ENCODE results near the gene CARD10.

CARD10 gene

DNA sequence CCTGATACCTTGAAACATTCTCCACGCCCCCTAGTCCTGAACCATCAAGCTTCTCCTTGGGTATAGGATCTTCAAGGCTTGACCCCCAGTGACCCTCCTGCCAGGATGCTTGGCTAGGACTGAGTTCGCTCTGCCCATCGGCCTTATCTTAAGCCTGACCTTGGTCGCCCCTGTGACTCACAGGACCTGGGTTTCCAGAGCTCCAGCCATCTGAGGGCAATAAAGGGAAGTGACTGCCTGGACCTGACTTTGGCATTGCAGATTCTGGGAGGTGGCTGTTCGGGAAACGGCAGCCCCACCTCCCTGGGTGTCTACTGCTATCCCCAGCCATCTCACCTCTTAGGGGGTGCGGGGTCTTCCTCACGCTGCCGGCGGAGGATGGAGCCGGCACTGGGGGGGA, 15.4 kb downstream of the CARD10 start:
- no peak for DNase-seq (ENCODE audit: low read depth in 2 of 2)

DNA sequence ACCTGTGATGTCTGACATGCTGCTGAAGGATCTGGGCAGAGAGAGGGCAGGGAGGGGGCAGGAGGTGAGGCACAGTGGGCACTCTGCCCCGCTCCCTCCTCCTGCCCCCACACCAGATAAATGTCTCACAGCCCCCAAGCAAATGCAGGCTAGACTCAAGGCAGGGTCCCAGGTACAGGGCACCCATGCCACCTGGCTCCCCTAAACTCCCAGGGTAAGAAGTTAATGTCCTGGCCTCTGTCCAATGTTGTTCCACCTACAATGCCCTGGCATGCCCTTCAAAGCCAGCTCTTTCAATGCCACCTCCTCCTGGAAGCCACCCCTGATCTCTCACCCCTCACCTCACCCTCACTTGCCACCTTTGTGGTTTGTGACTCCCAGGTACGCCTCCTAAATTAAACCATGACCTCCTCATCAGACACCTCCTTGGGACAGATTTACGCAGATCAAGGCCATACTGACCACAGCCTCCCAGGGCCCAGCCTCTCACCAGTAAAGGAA, 16.0 kb downstream of the CARD10 start:
- DNase-seq (ENCODE audit: low read depth in 2 of 2): no peak

DNA sequence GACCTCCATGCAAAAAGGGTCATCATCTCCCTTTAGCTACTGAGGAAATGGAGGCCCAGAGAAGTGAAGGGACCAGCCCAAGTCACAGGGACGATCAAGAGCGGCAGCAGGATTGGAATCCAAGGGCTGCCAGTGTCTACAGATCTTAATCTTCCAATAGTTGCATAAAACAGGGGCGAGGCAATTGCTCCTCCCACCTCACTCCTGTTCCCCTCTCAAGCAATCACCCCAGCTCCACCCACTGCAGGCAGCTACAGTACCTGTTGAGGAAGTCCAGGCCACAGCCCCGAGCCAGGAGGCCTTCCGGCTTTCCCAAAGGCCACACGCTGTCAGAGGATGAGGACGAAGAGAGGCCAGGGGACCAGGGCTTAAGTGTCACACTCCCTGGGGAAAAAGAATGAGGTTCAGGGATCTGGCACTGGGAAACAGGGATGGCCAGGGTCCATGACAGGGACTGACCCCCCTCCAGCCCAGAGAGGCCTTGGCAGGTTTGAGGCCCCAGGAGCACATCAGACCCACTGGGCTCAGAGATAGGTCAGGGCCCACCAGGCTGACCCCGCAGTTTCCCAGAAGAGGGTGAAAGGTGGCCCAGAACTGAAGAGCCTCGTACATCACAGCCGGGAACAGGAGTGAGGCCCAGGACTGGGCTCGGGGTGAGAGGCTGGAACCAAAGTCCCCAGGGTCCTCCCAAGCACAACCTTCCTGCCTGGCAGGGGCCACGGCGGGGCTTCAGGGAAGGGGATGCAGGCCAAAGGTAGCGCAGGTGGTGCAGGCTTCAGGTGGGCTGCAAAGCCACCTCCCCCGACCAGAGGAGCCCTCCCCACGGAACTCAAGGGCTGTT, 16.7 kb downstream of the CARD10 start:
- no peak for DNase-seq (ENCODE audit: low read depth in 2 of 2)

- no peak for DNase-seq (ENCODE audit: low read depth in 2 of 2)
These were observed 17.4 kb downstream of the CARD10 start for GRCh38 chr22:37501610-37502341.

GRCh38 chr22:37500745-37501609, 18.2 kb downstream of the CARD10 start:
- DNase-seq (ENCODE audit: low read depth in 2 of 2): no peak

- DNase-seq (ENCODE audit: low read depth in 2 of 2): no peak
These were observed 19.2 kb downstream of the CARD10 start for GRCh38 chr22:37499789-37500540.

DNA sequence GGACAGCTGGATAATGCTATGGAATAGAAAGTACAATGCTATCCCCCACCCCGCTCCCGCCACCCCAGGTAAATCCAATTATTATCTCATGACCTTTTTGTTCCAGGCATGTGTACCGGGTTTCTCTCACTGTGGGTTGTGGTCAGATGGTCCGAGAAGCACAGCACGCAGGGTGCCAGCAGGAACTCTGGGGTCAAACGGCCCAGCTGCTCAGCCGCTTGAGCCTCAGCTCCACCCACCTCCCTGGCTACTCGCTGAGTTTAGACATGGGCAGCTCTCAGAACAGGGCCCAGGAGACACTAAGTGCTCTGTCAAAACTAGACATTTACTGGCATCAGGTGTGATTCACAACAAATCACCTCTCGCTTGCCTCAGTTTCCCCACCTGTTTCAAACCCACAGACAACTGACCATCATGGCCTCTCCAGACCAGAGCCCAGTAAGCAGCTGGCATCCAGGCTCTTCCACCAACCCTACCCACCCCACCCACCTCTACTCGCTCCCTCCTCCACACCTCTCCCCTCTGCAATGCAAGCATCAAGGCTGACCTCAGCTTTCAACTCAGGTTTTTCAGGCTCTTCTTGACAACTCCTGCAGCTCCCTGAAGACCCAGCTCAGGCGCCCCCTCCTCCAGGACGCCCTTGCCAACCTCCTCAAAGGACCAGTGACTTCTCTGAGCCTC, 20.0 kb downstream of the CARD10 start:
- no peak for DNase-seq (ENCODE audit: low read depth in 2 of 2)

DNA sequence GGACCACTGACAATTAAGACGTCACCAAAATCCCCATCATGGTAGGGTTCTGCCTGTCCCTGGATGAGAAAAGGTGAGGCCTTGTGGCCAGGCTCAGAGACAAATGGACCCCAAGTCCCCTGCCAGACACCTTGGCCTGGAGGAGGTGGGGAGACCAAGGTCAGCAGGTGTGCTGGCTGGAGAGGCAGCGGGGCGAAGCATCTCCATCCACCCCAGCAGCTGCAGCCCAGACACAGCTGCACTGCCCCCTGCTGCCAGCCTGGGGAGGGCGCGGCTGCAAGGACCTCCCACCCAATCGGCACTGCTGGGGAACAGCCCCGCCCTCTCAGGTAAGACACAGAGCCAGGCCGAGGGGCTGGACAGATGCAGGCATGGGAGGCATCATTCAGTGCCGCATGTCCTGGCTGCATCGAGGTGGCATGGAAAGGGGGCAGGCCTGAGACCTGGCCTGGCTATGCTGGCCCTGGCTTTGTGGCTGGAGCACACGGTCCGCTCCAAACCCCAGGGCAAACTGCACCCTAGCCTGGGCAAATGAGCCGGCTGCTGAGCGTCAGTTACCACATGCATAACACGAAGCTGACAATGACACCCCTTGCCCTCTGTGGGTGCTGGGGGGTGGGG, 20.8 kb downstream of the CARD10 start:
- DNase-seq (ENCODE audit: low read depth in 2 of 2): no peak

- peak; percentile 79 to 81 for DNase-seq (ENCODE audit: low read depth in 2 of 2)
These were observed 22.1 kb downstream of the CARD10 start for GRCh38 chr22:37497062-37497599.

DNA sequence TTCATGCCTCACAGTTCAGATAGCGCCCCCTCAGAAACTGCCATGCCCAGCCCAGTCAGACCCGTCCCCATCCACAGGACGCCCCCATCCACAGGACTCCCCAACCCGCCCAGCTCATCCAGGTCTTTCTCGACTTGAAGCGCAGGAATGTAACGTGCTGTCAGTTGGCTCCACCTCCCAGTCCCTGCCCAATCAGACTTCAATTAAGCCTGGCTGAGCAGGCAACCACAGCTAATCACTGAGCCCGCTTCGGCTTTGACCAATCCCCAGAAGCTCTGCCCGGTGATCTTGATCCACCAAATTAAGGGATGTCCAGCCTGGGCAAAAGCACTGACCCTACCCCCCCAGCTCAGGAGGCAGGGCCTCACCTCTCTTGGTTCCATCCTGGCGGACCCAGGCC, 22.6 kb downstream of the CARD10 start:
- DNase-seq (ENCODE audit: low read depth in 2 of 2): peak in 1 of 2 experiments; percentile 25

GRCh38 chr22:37493979-37494378, 25.2 kb downstream of the CARD10 start:
- DNase-seq (ENCODE audit: low read depth in 2 of 2): no peak

DNA sequence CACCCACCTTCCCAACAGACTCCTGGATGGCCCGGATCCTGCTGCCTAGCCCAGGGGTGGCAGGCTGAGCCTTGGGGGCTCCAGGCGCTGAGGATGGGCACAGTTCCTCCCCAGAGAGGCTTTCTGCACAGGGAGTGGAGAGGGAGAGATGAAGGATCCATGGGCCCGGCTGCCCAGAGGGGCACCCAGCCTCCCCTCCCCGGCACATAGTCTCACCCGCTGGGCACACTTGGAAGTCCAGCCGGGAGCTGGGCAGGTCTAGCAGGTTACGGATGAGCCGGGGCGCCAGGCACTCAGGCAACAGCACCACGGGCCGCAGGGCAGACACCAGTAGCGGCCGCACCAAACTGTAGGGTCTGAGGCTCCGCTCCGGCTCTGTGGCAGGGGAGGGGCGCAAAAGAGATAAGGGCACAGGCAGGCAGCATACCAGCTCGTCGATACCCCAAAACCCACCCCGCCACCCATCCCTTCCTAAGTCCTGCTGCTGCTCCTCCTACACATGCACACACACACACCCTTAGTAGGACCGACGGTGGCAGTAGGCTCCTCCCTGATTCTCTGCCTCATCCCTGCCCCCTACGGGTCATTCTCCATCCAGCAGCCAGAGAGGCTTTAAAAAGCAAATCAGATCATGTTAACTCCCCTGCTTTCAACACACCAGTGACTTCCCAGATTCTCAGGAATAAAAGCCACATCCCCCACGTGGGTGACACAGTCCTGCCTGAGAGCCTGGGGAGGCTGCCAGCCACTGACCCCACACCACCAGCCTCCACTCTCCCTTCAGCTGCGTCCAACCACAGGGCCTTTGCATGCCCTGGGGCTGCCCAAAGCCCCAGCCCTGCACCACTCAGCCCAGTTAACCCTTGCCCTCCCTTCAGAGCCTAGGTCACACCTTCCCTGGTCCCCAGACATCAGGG, 26.5 kb downstream of the CARD10 start:
- DNase-seq (ENCODE audit: low read depth in 2 of 2): no peak

DNA sequence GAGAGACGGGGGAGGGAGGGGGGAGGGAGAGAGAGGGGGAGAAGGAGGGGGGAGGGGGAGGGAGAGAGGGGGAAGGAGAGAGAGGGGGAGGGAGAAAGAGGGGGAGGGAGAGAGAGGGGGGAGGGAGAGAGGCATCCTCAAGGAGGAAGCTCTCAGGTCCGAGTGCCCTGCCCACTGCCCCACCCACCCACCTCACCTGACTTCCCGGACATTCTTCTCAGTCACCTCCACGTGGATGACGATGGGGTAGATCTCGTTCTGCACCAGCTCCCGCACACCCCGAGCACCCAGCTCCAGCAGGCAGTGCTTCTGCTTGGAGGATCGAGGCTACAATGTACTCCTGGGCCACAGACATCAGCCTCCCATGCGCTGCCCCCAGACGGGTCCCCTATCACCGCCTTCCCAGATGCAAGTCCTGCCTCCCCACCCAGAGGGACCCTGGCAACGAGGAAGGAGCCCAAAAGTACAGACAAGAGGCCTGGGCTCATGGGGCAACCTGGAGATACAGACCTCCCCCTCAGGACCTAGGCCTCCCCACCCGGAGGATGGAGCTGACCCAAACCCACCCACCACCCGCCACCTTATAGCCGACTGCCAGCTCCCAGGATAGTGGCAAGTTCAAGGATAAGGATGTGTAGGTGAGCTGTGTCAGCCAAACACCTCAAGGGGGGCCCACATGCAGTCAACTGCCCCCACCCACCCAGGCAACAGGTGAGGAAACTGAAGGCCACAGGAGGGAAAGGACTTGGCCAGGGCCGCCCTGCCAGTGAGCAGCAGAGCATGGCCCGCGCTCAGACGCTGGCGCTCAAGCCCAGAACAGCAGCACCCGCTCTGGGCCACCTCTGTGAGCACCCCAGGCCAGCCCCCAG, 27.4 kb downstream of the CARD10 start:
- DNase-seq (ENCODE audit: low read depth in 2 of 2): no peak

- DNase-seq (ENCODE audit: low read depth in 2 of 2): no peak
These were observed 28.1 kb downstream of the CARD10 start for GRCh38 chr22:37491106-37491505.

DNA sequence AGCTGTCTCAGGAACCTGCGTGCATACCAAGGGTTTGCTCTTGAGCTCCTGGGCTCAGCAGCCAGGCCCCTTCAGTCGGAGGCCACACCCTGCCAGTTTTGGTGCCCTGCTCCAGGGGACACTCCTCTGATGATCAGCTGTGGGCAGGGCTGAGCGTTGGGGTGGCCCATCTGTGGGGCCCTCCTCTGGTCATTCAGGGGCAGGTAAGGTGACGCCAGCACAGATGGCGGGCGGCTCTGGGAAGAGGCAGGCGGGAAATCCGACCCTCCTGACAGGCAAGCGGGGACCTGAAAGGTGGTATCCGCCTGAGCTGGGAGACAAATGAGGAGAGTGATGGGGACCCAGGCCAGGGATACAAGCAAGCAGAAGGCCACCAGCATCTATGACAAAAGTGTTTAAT, 29.2 kb downstream of the CARD10 start:
- DNase-seq (ENCODE audit: low read depth in 2 of 2): no peak

DNA sequence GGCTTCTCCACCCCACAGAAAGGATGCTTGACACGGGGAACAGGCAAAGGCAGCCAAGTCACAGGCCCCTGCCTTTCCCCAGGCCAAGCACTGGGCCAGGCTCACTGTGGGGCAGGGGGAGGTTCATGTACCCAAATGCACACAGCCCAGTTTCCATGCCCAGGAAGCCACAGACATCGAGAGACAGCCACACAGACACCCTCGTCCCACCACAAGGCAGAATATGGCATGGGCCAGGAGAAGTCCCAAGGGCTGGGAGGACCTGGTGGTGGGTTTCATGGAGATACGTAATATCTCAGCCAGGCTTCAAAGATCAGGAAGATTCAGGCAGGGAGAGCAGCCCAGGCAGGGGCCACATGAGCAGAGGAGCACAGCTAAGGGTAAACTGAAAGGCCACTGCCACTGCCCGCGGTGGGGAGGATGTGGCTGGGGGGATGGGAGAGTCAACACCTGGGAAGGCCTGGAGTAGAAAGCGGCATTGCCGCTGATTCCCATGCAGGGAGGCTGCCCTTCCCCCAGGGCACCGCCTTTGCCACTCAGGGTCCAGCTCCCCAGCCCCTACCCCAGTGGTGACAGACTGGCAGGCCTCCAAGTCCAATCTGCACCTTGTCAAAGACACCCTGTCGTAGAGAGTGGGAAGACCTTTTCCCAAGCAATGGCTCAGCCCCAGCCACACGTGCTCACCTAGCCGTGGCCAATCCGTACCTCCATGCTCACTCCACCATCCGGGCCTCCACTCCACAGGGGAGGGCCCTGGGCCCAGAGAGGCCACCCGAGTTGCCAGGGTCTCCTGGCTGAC, 30.7 kb downstream of the CARD10 start:
- no peak for DNase-seq (ENCODE audit: low read depth in 2 of 2)

GRCh38 chr22:37487571-37487970, 31.6 kb downstream of the CARD10 start:
- DNase-seq (ENCODE audit: low read depth in 2 of 2): no peak
